H9 (cell line): ENCODE measurements around the gene SPEF2. TPM values are rescaled to one million over a fixed set of nuclear protein-coding genes. Genes with fewer than 3 reads are reported as not detected.

Experiments used
- DNase-seq: peaks from one replicate; pipeline ENCODE4 v3.0.0-alpha.2; 2017
- H2AFZ ChIP-seq: one replicate; pipeline ENCODE4 v1.6.1; 2013; ENCODE audit warnings: mild to moderate bottlenecking, low read length, control low read depth, moderate library complexity
- H2AK5ac ChIP-seq: 2 replicates; pipeline ENCODE4 v1.6.1; 2013; ENCODE audit warnings: low read length, control low read depth, mixed read lengths; ENCODE audit not compliant: insufficient read length
- H2BK120ac ChIP-seq: one replicate; pipeline ENCODE4 v1.6.1; 2013; ENCODE audit warnings: low read depth, mild to moderate bottlenecking, low read length, control low read depth, inconsistent platforms; ENCODE audit not compliant: poor library complexity, severe bottlenecking
- H2BK12ac ChIP-seq: 2 replicates; pipeline ENCODE4 v1.6.1; 2013; ENCODE audit warnings: low read length, control low read depth, mixed read lengths, low read depth; ENCODE audit not compliant: insufficient read length
- H2BK15ac ChIP-seq: 2 replicates; pipeline ENCODE4 v1.6.1; 2013; ENCODE audit warnings: low read depth, low read length, control low read depth
- H2BK20ac ChIP-seq: one replicate; pipeline ENCODE4 v1.6.1; 2013; ENCODE audit warnings: low read depth, mild to moderate bottlenecking, low read length, control low read depth, inconsistent platforms; ENCODE audit not compliant: poor library complexity, severe bottlenecking
- H2BK5ac ChIP-seq: 2 replicates; pipeline ENCODE4 v1.6.1; 2013; ENCODE audit warnings: low read length, control low read depth, mixed read lengths; ENCODE audit not compliant: insufficient read length
- H3K14ac ChIP-seq: 2 replicates; pipeline ENCODE4 v1.6.1; 2013; ENCODE audit warnings: low read length, control low read depth; ENCODE audit not compliant: insufficient read depth
- H3K18ac ChIP-seq: 2 replicates; pipeline ENCODE4 v1.6.1; 2013; ENCODE audit warnings: low read depth, mild to moderate bottlenecking, mixed read lengths, low read length, control low read depth; ENCODE audit not compliant: insufficient read length
- H3K23ac ChIP-seq: 2 replicates; pipeline ENCODE4 v1.6.1; 2013; ENCODE audit warnings: low read length, control low read depth, mixed read lengths, low read depth; ENCODE audit not compliant: insufficient read length
- H3K23me2 ChIP-seq: 2 replicates; pipeline ENCODE4 v1.6.1; 2013; ENCODE audit warnings: low read depth, mild to moderate bottlenecking, mixed read lengths, low read length, control low read depth; ENCODE audit not compliant: insufficient read length, poor library complexity, severe bottlenecking
- H3K27ac ChIP-seq: 2 replicates; pipeline ENCODE4 v1.5.1; 2013; ENCODE audit warnings: low read length, control low read depth, mixed read lengths, low read depth; ENCODE audit not compliant: insufficient read length
- H3K27me3 ChIP-seq: 2 replicates; pipeline ENCODE4 v1.6.1; 2013; ENCODE audit warnings: low read length, control low read depth, inconsistent platforms; ENCODE audit not compliant: insufficient read depth
- H3K4ac ChIP-seq: 2 replicates; pipeline ENCODE4 v1.6.1; 2013; ENCODE audit warnings: low read depth, mild to moderate bottlenecking, control low read depth, inconsistent platforms, low read length, moderate library complexity
- H3K4me1 ChIP-seq: 2 replicates; pipeline ENCODE4 v1.6.1; 2013; ENCODE audit warnings: low read length, control low read depth, inconsistent platforms; ENCODE audit not compliant: insufficient read depth
- H3K4me2 ChIP-seq: 2 replicates; pipeline ENCODE4 v1.6.1; 2013; ENCODE audit warnings: low read length, control low read depth, mixed read lengths; ENCODE audit not compliant: insufficient read length, insufficient read depth
- H3K56ac ChIP-seq: 2 replicates; pipeline ENCODE4 v1.6.1; 2013; ENCODE audit warnings: low read depth, mild to moderate bottlenecking, mixed read lengths, low read length, control low read depth; ENCODE audit not compliant: insufficient read length
- H3K79me1 ChIP-seq: 2 replicates; pipeline ENCODE4 v1.6.1; 2013; ENCODE audit warnings: low read depth, mild to moderate bottlenecking, moderate library complexity, low read length, control low read depth, inconsistent platforms; ENCODE audit not compliant: insufficient read depth, poor library complexity, severe bottlenecking
- H3K79me2 ChIP-seq: 2 replicates; pipeline ENCODE4 v1.6.1; 2013; ENCODE audit warnings: low read length, control low read depth, inconsistent platforms; ENCODE audit not compliant: insufficient read depth
- H3K9ac ChIP-seq: 2 replicates; pipeline ENCODE4 v1.6.1; 2013; ENCODE audit warnings: low read length, control low read depth, mixed read lengths; ENCODE audit not compliant: insufficient read length; ENCODE audit errors: extremely low read depth
- H3K9me3 ChIP-seq: one replicate; pipeline ENCODE4 v1.6.1; 2013; ENCODE audit warnings: low read depth, low read length, inconsistent platforms; ENCODE audit not compliant: control insufficient read depth
- H3T11ph ChIP-seq: one replicate; pipeline ENCODE4 v1.6.1; 2013; ENCODE audit warnings: mild to moderate bottlenecking, low read length, control low read depth, inconsistent platforms
- H4K20me1 ChIP-seq: one replicate; pipeline ENCODE4 v1.6.1; 2013; ENCODE audit not compliant: control insufficient read depth, insufficient read length, insufficient read depth
- H4K5ac ChIP-seq: 2 replicates; pipeline ENCODE4 v1.6.1; 2013; ENCODE audit warnings: low read depth, mild to moderate bottlenecking, mixed read lengths, low read length, control low read depth; ENCODE audit not compliant: insufficient read length
- H4K8ac ChIP-seq: replicated peaks from 2 replicates; pipeline ENCODE4 v1.6.1; 2013; ENCODE audit warnings: low read length, control low read depth, mixed read lengths, low read depth; ENCODE audit not compliant: insufficient read length
- H4K91ac ChIP-seq: 2 replicates; pipeline ENCODE4 v1.6.1; 2013; ENCODE audit warnings: low read depth, mild to moderate bottlenecking, moderate library complexity, mixed read lengths, low read length, control low read depth; ENCODE audit not compliant: insufficient read length
- H3K27ac Mint-ChIP-seq, 3 experiments: 2 replicates in 2 of 3; 3 replicates in 1 of 3; pipeline ENCODE4 v1.8.0; 2020 to 2021; ENCODE audit warnings: mixed read lengths in 3 of 3, mild to moderate bottlenecking in 1 of 3, moderate library complexity in 1 of 3
- H3K27me3 Mint-ChIP-seq: 2 replicates; pipeline ENCODE4 v1.8.0; 2021; ENCODE audit warnings: low read depth, mild to moderate bottlenecking, moderate library complexity, mixed read lengths
- H3K36me3 Mint-ChIP-seq, 3 experiments: 2 replicates in 2 of 3; 3 replicates in 1 of 3; pipeline ENCODE4 v1.8.0; 2020 to 2021; ENCODE audit warnings: low read depth in 3 of 3, mixed read lengths in 3 of 3; ENCODE audit not compliant: insufficient read depth in 1 of 3
- H3K4me1 Mint-ChIP-seq, 2 experiments: 2 replicates each; pipeline ENCODE4 v1.8.0; 2020; ENCODE audit warnings: mixed read lengths in 2 of 2
- H3K4me3 Mint-ChIP-seq, 2 experiments: 2 replicates in 1 of 2; 3 replicates in 1 of 2; pipeline ENCODE4 v1.8.0; 2020 to 2021; ENCODE audit warnings: mild to moderate bottlenecking in 2 of 2, mixed read lengths in 2 of 2, moderate library complexity in 1 of 2
- H3K9me3 Mint-ChIP-seq, 2 experiments: 2 replicates in 1 of 2; 3 replicates in 1 of 2; pipeline ENCODE4 v1.8.0; 2020; ENCODE audit warnings: mild to moderate bottlenecking in 2 of 2, mixed read lengths in 2 of 2, moderate library complexity in 1 of 2
- total RNA-seq: library from RNA; stranded (reverse); gene quantifications from 2 replicates; pipeline ENCODE4 v1.2.1, GENCODE V29; 2021
- TF ChIP-seq, protein P1 (sequence below): fragments of 200-600 bp; sonication (generic); conservative IDR thresholded peaks from 3 replicates; pipeline ENCODE4 v1.8.0; 2021; ENCODE audit warnings: antibody characterized with exemption, mild to moderate bottlenecking

The SPEF2 gene
- total RNA-seq, 1 experiment from 2014 or later: 1.0 TPM

DNA sequence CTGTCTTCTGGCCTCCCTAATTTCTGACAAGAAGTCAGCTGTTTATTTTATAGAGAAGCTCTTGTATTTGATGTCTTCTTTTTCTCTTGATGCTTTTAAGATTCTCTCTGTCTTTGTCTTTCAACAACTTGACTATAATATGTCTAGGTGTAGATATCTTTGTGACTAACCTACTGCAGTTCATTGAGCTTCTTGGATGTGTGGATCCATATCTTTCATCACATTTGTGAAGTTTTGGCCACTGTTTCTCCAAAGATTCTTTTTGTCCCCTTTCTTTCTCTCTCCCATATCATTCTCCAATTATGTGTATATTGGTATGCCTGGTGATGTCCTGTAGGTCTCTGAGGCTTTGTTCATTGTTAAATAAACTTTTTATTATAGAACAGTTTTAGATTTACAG, 16.7 kb downstream of the SPEF2 start:
- Histone ChIP-seq H4K8ac (no peak overlapping the region), H3K23me2 (no peaks in the 10 kb centered on the region), H3K14ac (no peak overlapping the region), H2BK5ac (no peak overlapping the region), H3K27ac (no peak overlapping the region), H2BK120ac (no peak overlapping the region), H3K4me2 (no peak overlapping the region), H3K9ac (no peak overlapping the region), H3K9me3 (no peaks in the 10 kb centered on the region), H2AFZ (no peak overlapping the region), H3K79me2 (no peaks in the 10 kb centered on the region), H2BK20ac (no peak overlapping the region), H2BK15ac (no peak overlapping the region), H3K79me1 (no peaks in the 10 kb centered on the region), H3K23ac (no peak overlapping the region), H4K91ac (no peak overlapping the region), H3K27me3 (no peaks in the 10 kb centered on the region), H4K5ac (no peak overlapping the region), H2AK5ac (no peak overlapping the region), H4K20me1 (no peaks in the 10 kb centered on the region), H2BK12ac (no peak overlapping the region), H3T11ph (no peak overlapping the region), H3K4me1 (no peaks in the 10 kb centered on the region), H3K18ac (no peak overlapping the region), H3K56ac (no peak overlapping the region), H3K4ac (no peak overlapping the region)
- Mint-ChIP-seq H3K27me3 (no peaks in the 10 kb centered on the region; the same call in 1 of the 2 replicates), H3K36me3 (peaks cover 3 to 10% (median 4%) of the 10 kb centered on the region in 3 experiments; a peak in 4 of 7 replicates), H3K4me3 (no peak overlapping the region), H3K9me3 (peaks cover 15 to 32% of the 10 kb centered on the region in 2 experiments), H3K4me1 (no peaks in the 10 kb centered on the region), H3K27ac (no peak overlapping the region)
- no peak for DNase-seq
- TF ChIP-seq, protein P1, sequence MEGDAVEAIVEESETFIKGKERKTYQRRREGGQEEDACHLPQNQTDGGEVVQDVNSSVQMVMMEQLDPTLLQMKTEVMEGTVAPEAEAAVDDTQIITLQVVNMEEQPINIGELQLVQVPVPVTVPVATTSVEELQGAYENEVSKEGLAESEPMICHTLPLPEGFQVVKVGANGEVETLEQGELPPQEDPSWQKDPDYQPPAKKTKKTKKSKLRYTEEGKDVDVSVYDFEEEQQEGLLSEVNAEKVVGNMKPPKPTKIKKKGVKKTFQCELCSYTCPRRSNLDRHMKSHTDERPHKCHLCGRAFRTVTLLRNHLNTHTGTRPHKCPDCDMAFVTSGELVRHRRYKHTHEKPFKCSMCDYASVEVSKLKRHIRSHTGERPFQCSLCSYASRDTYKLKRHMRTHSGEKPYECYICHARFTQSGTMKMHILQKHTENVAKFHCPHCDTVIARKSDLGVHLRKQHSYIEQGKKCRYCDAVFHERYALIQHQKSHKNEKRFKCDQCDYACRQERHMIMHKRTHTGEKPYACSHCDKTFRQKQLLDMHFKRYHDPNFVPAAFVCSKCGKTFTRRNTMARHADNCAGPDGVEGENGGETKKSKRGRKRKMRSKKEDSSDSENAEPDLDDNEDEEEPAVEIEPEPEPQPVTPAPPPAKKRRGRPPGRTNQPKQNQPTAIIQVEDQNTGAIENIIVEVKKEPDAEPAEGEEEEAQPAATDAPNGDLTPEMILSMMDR: no peak
